GM23338 (cell line): Measurements from ENCODE around the gene LPCAT3. TPM values are rescaled to one million over a fixed set of nuclear protein-coding genes. Genes with fewer than 3 reads are reported as not detected.

Experiments
- ATAC-seq: fragments of 200-7000 bp; cut with Tn5 transposase; 3 replicates; pipeline ENCODE4 v1.9.1; 2020
- DNase-seq: peaks from one replicate; pipeline ENCODE4 v3.0.0-alpha.2; 2015; ENCODE audit warnings: low spot score
- H2AFZ ChIP-seq: fragments of 200-600 bp; sonication (generic); 2 replicates; pipeline ENCODE4 v1.8.0; 2016; ENCODE audit warnings: antibody characterized with exemption, mild to moderate bottlenecking, moderate library complexity
- H3F3A ChIP-seq: fragments of 200-600 bp; sonication (generic); replicated peaks from 2 replicates; pipeline ENCODE4 v1.8.0; 2017; ENCODE audit warnings: antibody characterized with exemption, mixed run types, low read depth
- H3K27ac ChIP-seq: fragments of 200-600 bp; sonication (generic); 2 replicates; pipeline ENCODE4 v1.6.1; 2016; ENCODE audit warnings: low read depth
- H3K27me3 ChIP-seq: fragments of 200-600 bp; sonication (generic); 2 replicates; pipeline ENCODE4 v1.8.0; 2016; ENCODE audit warnings: mild to moderate bottlenecking, mixed run types, moderate library complexity; ENCODE audit not compliant: insufficient read depth
- H3K36me3 ChIP-seq: fragments of 200-600 bp; sonication (generic); 2 replicates; pipeline ENCODE4 v1.8.0; 2016; ENCODE audit warnings: mild to moderate bottlenecking; ENCODE audit not compliant: insufficient read depth
- H3K4me1 ChIP-seq: fragments of 200-600 bp; sonication (generic); 2 replicates; pipeline ENCODE4 v1.8.0; 2016; ENCODE audit warnings: mild to moderate bottlenecking, moderate library complexity; ENCODE audit not compliant: insufficient read depth
- H3K4me2 ChIP-seq: fragments of 200-600 bp; sonication (generic); 2 replicates; pipeline ENCODE4 v1.7.1; 2017; ENCODE audit warnings: mixed run types
- H3K4me3 ChIP-seq: fragments of 200-600 bp; sonication (generic); 2 replicates; pipeline ENCODE4 v1.6.1; 2016; ENCODE audit warnings: mixed run types
- H3K79me2 ChIP-seq: fragments of 200-600 bp; sonication (generic); replicated peaks from 2 replicates; pipeline ENCODE4 v1.8.0; 2017; ENCODE audit warnings: mild to moderate bottlenecking; ENCODE audit not compliant: insufficient read depth
- H3K9me2 ChIP-seq: fragments of 200-600 bp; sonication (generic); 2 replicates; pipeline ENCODE4 v1.8.0; 2017; ENCODE audit not compliant: insufficient read depth
- H4K20me1 ChIP-seq: fragments of 200-600 bp; sonication (generic); replicated peaks from 2 replicates; pipeline ENCODE4 v1.8.0; 2017; ENCODE audit warnings: mild to moderate bottlenecking; ENCODE audit not compliant: insufficient read depth
- H3K27ac Mint-ChIP-seq: 2 replicates; pipeline ENCODE4 v1.8.0; 2020; ENCODE audit warnings: inconsistent platforms, mild to moderate bottlenecking, moderate library complexity, mixed read lengths
- H3K27me3 Mint-ChIP-seq: 3 replicates; pipeline ENCODE4 v1.8.0; 2022; ENCODE audit warnings: low read depth, mild to moderate bottlenecking, moderate library complexity, mixed read lengths, inconsistent platforms; ENCODE audit not compliant: insufficient read depth, poor library complexity
- H3K36me3 Mint-ChIP-seq: 3 replicates; pipeline ENCODE4 v1.8.0; 2021; ENCODE audit warnings: low read depth, mild to moderate bottlenecking, inconsistent platforms, moderate library complexity, mixed read lengths
- H3K4me1 Mint-ChIP-seq: 3 replicates; pipeline ENCODE4 v1.8.0; 2020; ENCODE audit warnings: mild to moderate bottlenecking, inconsistent platforms, mixed read lengths
- H3K4me3 Mint-ChIP-seq: 3 replicates; pipeline ENCODE4 v1.8.0; 2021; ENCODE audit warnings: moderate library complexity, mild to moderate bottlenecking, inconsistent platforms, mixed read lengths
- H3K9me3 Mint-ChIP-seq: 3 replicates; pipeline ENCODE4 v1.8.0; 2020; ENCODE audit warnings: moderate library complexity, mild to moderate bottlenecking, inconsistent platforms, mixed read lengths
- EZH2phosphoT487 ChIP-seq: fragments of 200-600 bp; sonication (generic); IDR thresholded peaks from one replicate; pipeline ENCODE4 v1.8.1; 2018; ENCODE audit warnings: antibody characterized with exemption; ENCODE audit not compliant: unreplicated experiment
- JUNB ChIP-seq: IDR thresholded peaks from one replicate; pipeline ENCODE4 v1.6.1; 2016; ENCODE audit warnings: antibody characterized with exemption; ENCODE audit not compliant: unreplicated experiment
- POLR2AphosphoS5 ChIP-seq: IDR thresholded peaks from 2 replicates; pipeline ENCODE4 v1.6.1; 2016; ENCODE audit warnings: antibody characterized with exemption, low read depth
- ZNF114 ChIP-seq: fragments of 250-450 bp; sonication (Bioruptor Pico); IDR thresholded peaks from 2 replicates; pipeline ENCODE4 v1.5.0; 2020; ENCODE audit warnings: mild to moderate bottlenecking, moderate library complexity
- ZNF331 ChIP-seq: fragments of 250-450 bp; sonication (Bioruptor Pico); IDR thresholded peaks from 2 replicates; pipeline ENCODE4 v1.5.0; 2020; ENCODE audit warnings: low read depth, mild to moderate bottlenecking, moderate library complexity
- polyA plus RNA-seq: library from polyadenylated mRNA; unstranded; fragments of >200 nt; fragmentation: Nextera tagmentation; extraction: Ambion mirVana; gene quantifications from 2 replicates; pipeline ENCODE4 v1.2.1, GENCODE V29; 2016
- total RNA-seq: library from RNA; depleted of rRNA; stranded (reverse); fragments of >200 nt; shearing (Covaris generic); gene quantifications from 2 replicates; pipeline ENCODE4 v1.2.3, GENCODE V29; 2014
- TF ChIP-seq, protein P1 (sequence below), 2 experiments: fragments of 200-600 bp in 1 of 2; sonication (generic) in 1 of 2; conservative IDR thresholded peaks; 2 replicates each; pipeline versions ENCODE4 v1.5.1 to v1.6.1; 2016 to 2017; ENCODE audit warnings: antibody characterized with exemption in 2 of 2, low read depth in 2 of 2, mild to moderate bottlenecking in 2 of 2, moderate library complexity in 1 of 2
- TF ChIP-seq, protein P2 (sequence below): IDR thresholded peaks from one replicate; pipeline ENCODE4 v1.6.1; 2018; ENCODE audit warnings: antibody characterized with exemption; ENCODE audit not compliant: unreplicated experiment
- TF ChIP-seq, protein P3 (sequence below): fragments of 250-450 bp; sonication (Bioruptor Pico); IDR thresholded peaks from 2 replicates; pipeline ENCODE4 v1.5.0; 2020; ENCODE audit warnings: mild to moderate bottlenecking, moderate library complexity

LPCAT3 gene
- total and polyA plus RNA-seq, 2 experiments from 2014 or later: 21.4 to 51.5 TPM

DNA sequence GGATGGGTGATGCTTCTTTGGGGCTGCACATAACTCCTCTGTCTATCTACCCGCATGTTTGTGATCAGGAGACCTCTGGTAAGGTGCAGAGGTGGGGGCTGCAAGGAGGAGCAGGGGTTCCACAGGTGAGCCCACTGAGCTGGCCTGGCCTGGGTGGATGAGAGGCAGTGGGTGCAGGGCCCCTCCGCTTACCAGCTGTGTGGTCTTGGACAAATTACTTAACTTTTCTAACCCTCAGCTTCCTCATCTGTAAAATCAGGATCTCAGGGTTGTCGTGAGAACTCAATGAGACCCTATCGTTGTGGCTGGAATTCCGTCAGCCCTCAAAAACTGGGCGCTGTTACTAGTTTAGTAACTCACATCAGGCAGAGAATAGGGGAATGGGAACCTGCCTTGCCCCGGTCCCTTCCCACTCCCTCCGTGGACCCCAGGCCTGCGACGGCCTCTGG lies 59.6 kb downstream of the LPCAT3 start (continued):
- TF ChIP-seq, protein P1, sequence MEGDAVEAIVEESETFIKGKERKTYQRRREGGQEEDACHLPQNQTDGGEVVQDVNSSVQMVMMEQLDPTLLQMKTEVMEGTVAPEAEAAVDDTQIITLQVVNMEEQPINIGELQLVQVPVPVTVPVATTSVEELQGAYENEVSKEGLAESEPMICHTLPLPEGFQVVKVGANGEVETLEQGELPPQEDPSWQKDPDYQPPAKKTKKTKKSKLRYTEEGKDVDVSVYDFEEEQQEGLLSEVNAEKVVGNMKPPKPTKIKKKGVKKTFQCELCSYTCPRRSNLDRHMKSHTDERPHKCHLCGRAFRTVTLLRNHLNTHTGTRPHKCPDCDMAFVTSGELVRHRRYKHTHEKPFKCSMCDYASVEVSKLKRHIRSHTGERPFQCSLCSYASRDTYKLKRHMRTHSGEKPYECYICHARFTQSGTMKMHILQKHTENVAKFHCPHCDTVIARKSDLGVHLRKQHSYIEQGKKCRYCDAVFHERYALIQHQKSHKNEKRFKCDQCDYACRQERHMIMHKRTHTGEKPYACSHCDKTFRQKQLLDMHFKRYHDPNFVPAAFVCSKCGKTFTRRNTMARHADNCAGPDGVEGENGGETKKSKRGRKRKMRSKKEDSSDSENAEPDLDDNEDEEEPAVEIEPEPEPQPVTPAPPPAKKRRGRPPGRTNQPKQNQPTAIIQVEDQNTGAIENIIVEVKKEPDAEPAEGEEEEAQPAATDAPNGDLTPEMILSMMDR (conservative IDR thresholded peaks at IDR 0.05; ENCODE audit: low read depth in 2 of 2): no peak
- TF ChIP-seq ZNF114 (CRISPR knock-in tag) (no peak), EZH2phosphoT487 (no peak)
- TF ChIP-seq, protein P2, sequence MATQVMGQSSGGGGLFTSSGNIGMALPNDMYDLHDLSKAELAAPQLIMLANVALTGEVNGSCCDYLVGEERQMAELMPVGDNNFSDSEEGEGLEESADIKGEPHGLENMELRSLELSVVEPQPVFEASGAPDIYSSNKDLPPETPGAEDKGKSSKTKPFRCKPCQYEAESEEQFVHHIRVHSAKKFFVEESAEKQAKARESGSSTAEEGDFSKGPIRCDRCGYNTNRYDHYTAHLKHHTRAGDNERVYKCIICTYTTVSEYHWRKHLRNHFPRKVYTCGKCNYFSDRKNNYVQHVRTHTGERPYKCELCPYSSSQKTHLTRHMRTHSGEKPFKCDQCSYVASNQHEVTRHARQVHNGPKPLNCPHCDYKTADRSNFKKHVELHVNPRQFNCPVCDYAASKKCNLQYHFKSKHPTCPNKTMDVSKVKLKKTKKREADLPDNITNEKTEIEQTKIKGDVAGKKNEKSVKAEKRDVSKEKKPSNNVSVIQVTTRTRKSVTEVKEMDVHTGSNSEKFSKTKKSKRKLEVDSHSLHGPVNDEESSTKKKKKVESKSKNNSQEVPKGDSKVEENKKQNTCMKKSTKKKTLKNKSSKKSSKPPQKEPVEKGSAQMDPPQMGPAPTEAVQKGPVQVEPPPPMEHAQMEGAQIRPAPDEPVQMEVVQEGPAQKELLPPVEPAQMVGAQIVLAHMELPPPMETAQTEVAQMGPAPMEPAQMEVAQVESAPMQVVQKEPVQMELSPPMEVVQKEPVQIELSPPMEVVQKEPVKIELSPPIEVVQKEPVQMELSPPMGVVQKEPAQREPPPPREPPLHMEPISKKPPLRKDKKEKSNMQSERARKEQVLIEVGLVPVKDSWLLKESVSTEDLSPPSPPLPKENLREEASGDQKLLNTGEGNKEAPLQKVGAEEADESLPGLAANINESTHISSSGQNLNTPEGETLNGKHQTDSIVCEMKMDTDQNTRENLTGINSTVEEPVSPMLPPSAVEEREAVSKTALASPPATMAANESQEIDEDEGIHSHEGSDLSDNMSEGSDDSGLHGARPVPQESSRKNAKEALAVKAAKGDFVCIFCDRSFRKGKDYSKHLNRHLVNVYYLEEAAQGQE: no peak

DNA sequence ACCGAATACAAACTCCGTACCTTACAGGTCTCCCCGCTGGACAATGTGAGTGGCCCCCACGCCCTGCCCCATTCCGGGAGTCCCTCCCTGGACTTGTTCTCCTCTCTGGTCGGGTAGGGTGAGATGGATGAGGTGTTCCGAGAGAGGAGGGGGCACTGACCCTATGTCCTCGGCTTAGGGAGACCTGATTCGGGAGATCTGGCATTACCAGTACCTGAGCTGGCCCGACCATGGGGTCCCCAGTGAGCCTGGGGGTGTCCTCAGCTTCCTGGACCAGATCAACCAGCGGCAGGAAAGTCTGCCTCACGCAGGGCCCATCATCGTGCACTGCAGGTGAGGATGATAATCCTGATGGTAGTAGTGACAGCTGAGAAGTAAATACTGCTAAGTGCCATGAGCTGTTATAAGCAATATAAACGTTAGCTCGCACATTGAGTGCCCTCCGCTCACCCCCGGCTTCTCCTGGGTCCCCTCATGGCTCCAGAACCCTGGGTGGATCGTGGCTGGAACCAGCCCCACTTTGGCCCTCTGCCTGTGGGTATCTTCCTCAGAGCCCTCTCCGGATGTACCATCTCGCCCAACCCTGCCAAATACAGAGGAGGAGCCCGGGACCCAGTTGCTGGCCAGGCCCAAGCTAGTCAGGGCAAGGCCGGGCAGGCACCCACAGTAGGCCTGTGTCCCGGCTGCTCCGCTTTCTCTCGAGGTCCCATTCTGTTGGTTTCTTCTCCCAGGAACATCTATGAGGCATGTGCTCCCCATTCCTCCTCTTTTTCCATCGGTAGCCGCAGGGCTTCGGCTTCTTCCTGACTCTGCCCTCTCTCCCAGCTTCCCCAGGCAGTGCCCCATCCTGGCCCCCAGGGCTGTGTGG lies 60.3 kb downstream of the LPCAT3 start:
- H3K4me1 ChIP-seq: peaks cover 32% of the 10 kb centered on the region
- ATAC-seq (no peak), DNase-seq (no peak)
- no peak overlapping the region for H3K4me2 ChIP-seq
- no peaks in the 10 kb centered on the region for H3K36me3 ChIP-seq
- Mint-ChIP-seq H3K27me3 (peaks cover 19% of the 10 kb centered on the region), H3K9me3 (no peaks in the 10 kb centered on the region), H3K27ac (peak overlapping the region; percentile 85), H3K36me3 (no peaks in the 10 kb centered on the region; the same call in 2 of the 3 replicates), H3K4me1 (peaks cover 40% of the 10 kb centered on the region), H3K4me3 (no peak overlapping the region)
- no peaks in the 10 kb centered on the region for H3K9me2 ChIP-seq
- no peak overlapping the region for H3K4me3 ChIP-seq
- no peak overlapping the region for H2AFZ ChIP-seq
- H3K79me2 ChIP-seq: peaks cover 3% of the 10 kb centered on the region; the same call in 1 of the 2 replicates
- peaks cover 15% of the 10 kb centered on the region for H3F3A ChIP-seq
- H3K27me3 ChIP-seq: no peaks in the 10 kb centered on the region
- no peaks in the 10 kb centered on the region for H4K20me1 ChIP-seq
- no peak overlapping the region for H3K27ac ChIP-seq
- no peak for TF ChIP-seq JUNB
- no peak for TF ChIP-seq POLR2AphosphoS5
- TF ChIP-seq ZNF114 (CRISPR knock-in tag): no peak
- TF ChIP-seq EZH2phosphoT487: no peak
- TF ChIP-seq, protein P3, sequence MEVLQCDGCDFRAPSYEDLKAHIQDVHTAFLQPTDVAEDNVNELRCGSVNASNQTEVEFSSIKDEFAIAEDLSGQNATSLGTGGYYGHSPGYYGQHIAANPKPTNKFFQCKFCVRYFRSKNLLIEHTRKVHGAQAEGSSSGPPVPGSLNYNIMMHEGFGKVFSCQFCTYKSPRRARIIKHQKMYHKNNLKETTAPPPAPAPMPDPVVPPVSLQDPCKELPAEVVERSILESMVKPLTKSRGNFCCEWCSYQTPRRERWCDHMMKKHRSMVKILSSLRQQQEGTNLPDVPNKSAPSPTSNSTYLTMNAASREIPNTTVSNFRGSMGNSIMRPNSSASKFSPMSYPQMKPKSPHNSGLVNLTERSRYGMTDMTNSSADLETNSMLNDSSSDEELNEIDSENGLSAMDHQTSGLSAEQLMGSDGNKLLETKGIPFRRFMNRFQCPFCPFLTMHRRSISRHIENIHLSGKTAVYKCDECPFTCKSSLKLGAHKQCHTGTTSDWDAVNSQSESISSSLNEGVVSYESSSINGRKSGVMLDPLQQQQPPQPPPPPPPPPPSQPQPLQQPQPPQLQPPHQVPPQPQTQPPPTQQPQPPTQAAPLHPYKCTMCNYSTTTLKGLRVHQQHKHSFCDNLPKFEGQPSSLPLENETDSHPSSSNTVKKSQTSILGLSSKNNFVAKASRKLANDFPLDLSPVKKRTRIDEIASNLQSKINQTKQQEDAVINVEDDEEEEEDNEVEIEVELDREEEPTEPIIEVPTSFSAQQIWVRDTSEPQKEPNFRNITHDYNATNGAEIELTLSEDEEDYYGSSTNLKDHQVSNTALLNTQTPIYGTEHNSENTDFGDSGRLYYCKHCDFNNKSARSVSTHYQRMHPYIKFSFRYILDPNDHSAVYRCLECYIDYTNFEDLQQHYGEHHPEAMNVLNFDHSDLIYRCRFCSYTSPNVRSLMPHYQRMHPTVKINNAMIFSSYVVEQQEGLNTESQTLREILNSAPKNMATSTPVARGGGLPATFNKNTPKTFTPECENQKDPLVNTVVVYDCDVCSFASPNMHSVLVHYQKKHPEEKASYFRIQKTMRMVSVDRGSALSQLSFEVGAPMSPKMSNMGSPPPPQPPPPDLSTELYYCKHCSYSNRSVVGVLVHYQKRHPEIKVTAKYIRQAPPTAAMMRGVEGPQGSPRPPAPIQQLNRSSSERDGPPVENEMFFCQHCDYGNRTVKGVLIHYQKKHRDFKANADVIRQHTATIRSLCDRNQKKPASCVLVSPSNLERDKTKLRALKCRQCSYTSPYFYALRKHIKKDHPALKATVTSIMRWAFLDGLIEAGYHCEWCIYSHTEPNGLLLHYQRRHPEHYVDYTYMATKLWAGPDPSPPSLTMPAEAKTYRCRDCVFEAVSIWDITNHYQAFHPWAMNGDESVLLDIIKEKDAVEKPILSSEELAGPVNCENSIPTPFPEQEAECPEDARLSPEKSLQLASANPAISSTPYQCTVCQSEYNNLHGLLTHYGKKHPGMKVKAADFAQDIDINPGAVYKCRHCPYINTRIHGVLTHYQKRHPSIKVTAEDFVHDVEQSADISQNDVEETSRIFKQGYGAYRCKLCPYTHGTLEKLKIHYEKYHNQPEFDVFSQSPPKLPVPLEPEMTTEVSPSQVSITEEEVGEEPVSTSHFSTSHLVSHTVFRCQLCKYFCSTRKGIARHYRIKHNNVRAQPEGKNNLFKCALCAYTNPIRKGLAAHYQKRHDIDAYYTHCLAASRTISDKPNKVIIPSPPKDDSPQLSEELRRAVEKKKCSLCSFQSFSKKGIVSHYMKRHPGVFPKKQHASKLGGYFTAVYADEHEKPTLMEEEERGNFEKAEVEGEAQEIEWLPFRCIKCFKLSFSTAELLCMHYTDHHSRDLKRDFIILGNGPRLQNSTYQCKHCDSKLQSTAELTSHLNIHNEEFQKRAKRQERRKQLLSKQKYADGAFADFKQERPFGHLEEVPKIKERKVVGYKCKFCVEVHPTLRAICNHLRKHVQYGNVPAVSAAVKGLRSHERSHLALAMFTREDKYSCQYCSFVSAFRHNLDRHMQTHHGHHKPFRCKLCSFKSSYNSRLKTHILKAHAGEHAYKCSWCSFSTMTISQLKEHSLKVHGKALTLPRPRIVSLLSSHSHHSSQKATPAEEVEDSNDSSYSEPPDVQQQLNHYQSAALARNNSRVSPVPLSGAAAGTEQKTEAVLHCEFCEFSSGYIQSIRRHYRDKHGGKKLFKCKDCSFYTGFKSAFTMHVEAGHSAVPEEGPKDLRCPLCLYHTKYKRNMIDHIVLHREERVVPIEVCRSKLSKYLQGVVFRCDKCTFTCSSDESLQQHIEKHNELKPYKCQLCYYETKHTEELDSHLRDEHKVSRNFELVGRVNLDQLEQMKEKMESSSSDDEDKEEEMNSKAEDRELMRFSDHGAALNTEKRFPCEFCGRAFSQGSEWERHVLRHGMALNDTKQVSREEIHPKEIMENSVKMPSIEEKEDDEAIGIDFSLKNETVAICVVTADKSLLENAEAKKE (CRISPR knock-in tag): no peak
- TF ChIP-seq ZNF331: no peak
